ENCODE measurements around the gene RGS5.

Gene RGS5

GRCh38 chr1:163145435-163145834, 57.3 kb downstream of the RGS5 start:
- no peak for DNase-seq (ENCODE audit: low read depth)

GRCh38 chr1:163144418-163144817, 58.3 kb downstream of the RGS5 start:
- DNase-seq (ENCODE audit: low read depth), result no peak

- no peak for DNase-seq (ENCODE audit: low read depth)
Observed at GRCh38 chr1:163142152-163142551, 60.6 kb downstream of the RGS5 start.

- no peak for DNase-seq (ENCODE audit: low read depth)
Observed at GRCh38 chr1:163141556-163141955, 61.2 kb downstream of the RGS5 start.

GRCh38 chr1:163137556-163138265, 65.0 kb downstream of the RGS5 start:
- DNase-seq (ENCODE audit: low read depth), result no peak

- DNase-seq (ENCODE audit: low read depth), result no peak
Observed at GRCh38 chr1:163131981-163132380, 70.7 kb downstream of the RGS5 start.

DNA sequence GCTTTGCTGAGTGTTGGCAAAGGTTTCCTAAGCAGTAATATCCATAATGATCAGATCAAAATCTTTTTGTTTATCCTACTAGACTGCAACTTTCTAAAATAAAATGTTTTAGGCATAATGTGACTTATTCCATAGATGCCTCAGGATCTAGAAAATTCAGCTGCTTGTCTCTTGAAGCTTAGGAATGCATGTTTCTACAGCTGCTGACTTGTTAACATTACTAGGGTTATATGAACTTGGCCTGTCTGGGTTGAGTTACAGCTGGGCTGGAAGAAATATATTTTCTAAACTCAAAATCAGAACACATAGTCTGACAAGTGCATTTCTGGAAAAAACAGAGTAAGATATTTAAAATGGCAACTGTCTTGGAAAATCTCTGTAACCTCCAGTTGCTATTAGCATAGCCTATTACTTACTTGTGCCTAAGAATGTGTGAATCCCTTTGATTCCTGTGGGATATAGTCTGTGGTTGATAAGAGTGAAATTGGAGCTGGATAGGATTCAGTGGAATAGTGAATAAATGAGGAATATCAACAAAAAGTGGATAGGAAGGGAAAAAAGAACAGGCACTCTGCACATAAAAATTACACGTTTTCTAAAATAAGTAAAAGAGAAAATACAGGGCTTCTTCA, 72.4 kb downstream of the RGS5 start:
- no peak for DNase-seq (ENCODE audit: low read depth)

- DNase-seq (ENCODE audit: low read depth), result no peak
Observed at GRCh38 chr1:163128282-163128681, 74.4 kb downstream of the RGS5 start.

DNA sequence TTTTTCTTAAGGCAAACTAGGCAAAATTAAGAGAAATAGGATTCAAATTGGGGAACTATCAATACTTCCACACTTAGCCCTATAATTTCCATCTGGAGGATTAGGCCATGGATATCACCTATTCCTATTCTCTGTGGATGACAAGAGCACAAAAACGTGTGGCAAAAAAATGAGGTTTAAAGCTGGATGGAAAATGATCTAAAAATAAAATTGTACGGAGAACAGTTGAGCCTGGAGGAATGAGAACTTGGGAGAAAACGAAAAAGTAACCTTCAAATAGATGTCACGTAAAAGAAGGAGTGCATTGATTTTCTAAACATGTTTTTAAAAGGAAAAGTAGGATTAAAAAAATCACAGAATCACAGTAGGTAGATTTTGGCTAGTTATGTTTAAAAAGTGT, 77.9 kb downstream of the RGS5 start:
- DNase-seq (ENCODE audit: low read depth), result no peak

DNA sequence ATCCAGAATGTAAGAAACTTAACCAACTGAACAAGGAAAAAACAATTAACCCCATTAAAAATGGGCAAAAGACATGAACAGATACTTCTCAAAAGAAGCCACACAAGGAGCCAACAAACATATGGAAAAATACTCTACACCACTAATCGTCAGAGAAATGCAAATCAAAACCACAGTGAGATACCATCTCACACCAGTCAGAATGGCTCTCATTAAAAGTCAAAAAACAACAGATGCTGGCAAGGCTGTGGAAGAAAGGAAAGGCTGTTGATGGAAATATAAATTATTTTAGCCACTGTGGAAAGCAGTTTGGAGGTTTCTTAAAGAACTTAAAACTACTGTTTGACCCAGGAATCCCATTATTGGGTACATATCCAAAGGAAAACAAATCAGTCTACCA, 82.3 kb downstream of the RGS5 start:
- no peak for DNase-seq (ENCODE audit: low read depth)

GRCh38 chr1:163119707-163120106, 83.0 kb downstream of the RGS5 start:
- no peak for DNase-seq (ENCODE audit: low read depth)

GRCh38 chr1:163115887-163116286, 86.8 kb downstream of the RGS5 start:
- no peak for DNase-seq (ENCODE audit: low read depth)

- no peak for DNase-seq (ENCODE audit: low read depth)
Observed at GRCh38 chr1:163107655-163108054, 95.1 kb downstream of the RGS5 start.

GRCh38 chr1:163106364-163106987, 96.2 kb downstream of the RGS5 start:
- DNase-seq (ENCODE audit: low read depth), result no peak

GRCh38 chr1:163104385-163105099, 98.2 kb downstream of the RGS5 start:
- no peak for DNase-seq (ENCODE audit: low read depth)

GRCh38 chr1:163102590-163102989, 100.1 kb downstream of the RGS5 start:
- no peak for DNase-seq (ENCODE audit: low read depth)

DNA sequence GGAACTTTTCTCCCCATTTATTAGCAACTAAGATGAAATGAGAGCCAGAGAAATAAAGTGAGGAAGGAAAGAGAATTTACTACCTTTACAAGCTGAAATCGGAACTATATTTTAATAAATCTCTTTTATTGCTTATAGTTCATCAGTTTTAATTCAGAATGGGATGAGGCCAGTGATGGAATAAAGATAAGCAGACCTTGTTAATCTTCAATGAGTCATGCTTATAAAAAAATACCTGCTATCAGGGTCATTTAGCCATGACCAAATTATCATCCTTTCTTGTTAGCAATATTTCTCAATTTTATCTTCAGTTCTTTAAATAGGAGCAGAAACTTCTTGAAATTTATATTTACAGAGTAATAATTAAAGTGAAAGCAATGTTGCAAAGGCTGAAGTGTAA, 107.5 kb downstream of the RGS5 start:
- no peak for DNase-seq (ENCODE audit: low read depth)

- no peak for DNase-seq (ENCODE audit: low read depth)
Observed at GRCh38 chr1:163094589-163094988, 108.1 kb downstream of the RGS5 start.

DNA sequence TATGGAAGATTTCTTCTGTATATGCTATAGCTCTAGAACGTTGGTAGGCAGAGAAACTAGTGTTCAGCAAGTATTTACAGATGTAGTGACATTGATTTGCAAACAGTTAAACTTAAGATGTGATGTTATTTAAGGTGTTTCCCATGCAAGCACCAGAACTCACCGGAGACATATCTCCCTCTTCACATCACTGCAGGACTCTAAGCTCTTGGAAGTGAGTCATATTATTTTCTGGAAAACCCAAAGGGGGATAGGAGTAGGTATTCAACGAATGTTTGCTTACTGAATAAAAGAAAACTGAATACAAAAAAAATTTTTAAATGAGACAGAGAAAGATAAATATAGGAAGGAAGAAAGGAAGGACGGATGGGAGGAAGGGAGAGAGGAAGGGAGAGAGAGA, 108.5 kb downstream of the RGS5 start:
- no peak for DNase-seq (ENCODE audit: low read depth)

GRCh38 chr1:163093579-163093978, 109.1 kb downstream of the RGS5 start:
- no peak for DNase-seq (ENCODE audit: low read depth)

- DNase-seq (ENCODE audit: low read depth), result no peak
Observed at GRCh38 chr1:163093169-163093568, 109.5 kb downstream of the RGS5 start.
